ENCODE data around the gene WNK4.

The WNK4 gene

DNA sequence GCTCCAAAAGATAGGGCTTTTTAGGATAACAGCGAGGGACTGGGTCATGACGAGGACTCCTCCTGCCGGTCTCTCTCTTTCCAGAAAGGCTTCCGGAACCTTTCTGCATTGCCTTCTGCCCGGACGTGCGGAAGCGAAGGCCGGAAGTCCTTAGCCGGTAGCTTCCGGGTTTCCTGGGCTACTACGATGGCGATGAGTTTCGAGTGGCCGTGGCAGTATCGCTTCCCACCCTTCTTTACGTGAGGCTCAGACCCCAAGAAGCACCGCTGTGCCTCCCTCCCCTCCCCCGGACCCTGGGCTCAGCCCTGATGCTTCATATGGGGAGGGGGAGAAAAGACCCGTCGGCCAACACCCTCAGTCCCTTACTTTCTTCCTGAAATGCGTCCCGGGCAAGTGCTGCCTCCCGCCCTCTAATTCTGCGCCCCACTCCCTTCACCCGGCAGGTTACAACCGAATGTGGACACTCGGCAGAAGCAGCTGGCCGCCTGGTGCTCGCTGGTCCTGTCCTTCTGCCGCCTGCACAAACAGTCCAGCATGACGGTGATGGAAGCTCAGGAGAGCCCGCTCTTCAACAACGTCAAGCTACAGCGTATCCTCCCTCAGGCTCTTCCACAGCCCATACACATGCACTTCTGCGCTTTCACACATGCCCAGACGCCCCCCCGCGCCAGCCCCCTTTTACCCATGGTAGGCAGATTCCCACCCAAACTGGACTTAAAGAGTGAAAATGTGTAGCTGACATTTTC lies 6.9 kb upstream of the WNK4 start, which contains the start of gene VPS25:
Gene VPS25, plus strand, starts transcription at position 160 of the 746 bp plus-strand sequence. Its CDS starts 27 bp downstream, at position 187.
- DNase-seq: peak; percentile 83

DNA sequence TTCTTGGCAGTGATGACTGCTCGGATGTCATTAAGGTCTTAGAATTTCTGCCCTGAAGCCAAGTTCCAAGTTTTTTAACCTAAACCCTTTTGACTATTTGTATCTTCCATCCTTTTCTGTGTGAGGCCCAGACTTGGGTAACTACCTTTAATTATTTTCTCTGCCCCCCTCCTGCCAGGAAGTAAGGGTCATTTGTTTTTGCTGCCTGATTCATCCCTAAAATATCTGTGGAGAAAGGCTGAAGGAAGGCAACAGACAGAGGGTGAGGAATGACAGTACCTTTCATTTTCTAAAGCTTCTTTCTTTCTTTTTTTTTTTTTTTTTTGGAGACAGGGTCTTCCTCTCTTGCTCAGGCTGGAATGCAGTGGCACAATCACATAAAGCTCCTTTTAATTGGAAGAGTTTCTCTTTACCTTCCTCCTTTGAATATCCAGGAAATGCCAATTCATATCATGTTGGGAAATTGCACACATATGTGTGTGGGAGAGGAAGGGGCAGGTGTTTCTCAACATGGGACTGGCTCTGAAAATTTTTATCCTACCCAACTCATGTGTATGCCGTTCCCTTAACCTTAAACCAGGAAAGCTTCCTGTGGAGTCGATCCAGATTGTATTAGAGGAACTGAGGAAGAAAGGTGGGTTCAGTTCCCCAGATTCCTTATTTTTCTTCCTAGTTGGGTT lies 6.2 kb upstream of the WNK4 start:
- DNase-seq: peak; percentile 82

DNA sequence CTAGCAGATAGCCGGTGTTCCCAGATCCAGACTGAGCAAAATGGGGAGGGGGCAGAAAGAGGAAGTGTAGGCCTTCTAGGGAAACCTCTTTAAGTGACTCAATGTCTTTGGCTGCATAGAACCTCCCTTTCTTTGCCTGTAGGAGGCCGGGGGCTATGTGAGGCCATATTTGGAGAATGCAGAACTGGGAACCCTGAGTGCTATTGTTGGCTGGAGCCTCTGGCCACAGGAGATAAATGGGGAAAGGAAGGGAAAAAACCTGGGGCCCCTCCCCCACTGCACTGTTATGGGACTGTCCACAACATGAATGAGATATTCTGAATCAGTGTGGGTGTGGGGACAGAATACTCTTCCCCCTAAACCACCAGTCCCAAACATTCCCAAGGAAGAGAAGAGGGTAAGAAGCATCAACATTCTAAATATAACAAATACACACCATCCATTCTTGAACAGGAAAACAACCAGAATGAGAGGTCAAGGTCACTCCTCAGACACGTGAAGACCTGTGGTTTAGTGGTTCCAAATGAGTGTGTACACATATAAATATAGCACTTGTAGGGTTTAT lies 4.8 kb upstream of the WNK4 start:
- DNase-seq: peak; percentile 80

DNA sequence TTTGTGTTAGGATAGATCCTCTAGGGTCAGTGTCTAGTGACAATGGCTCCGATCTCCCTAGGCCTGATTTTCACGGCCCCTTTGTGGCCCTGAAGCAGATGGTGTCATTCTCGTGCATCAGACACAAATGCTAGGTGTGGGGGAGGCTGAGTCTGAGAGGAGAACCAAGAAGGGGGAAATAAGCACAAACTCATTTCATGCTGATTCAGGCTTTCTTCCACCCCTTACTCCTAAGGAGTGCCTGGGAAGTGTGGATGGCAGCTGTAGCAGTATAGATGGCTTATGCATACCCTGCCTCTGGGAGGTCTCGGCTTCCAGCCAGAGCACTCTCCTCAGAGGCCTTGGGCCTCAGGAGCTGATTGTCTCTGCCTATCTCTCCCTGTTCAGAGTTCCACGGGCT lies 1.8 kb upstream of the WNK4 start:
- DNase-seq: no peak

DNA sequence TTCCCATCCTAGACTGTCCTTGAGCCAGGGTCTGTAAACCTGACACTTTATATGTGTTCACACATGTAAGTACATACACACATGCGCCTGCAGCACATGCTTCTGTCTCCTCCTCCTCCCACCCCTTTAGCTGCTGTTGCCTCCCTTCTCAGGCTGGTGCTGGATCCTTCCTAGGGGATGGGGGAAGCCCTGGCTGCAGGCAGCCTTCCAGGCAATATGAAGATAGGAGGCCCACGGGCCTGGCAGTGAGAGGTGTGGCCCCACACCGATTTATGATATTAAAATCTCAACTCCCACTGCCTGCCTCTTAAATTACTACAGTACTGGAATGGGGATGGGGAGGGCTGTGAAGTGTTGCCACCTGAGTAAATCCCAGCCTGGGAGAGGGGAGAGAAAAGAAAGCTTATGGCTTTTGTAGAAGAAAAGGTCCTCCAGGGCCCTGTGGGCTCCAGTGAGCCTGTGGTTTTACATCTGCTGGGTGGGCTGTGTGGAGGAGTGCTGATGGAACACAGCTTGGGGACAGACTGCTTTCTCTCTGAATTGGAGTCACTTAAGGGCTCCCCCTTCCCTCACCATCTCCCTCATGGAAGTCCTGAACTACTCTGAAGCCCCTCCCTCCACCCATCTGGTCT lies 990 bp upstream of the WNK4 start:
- no peak for DNase-seq

DNA sequence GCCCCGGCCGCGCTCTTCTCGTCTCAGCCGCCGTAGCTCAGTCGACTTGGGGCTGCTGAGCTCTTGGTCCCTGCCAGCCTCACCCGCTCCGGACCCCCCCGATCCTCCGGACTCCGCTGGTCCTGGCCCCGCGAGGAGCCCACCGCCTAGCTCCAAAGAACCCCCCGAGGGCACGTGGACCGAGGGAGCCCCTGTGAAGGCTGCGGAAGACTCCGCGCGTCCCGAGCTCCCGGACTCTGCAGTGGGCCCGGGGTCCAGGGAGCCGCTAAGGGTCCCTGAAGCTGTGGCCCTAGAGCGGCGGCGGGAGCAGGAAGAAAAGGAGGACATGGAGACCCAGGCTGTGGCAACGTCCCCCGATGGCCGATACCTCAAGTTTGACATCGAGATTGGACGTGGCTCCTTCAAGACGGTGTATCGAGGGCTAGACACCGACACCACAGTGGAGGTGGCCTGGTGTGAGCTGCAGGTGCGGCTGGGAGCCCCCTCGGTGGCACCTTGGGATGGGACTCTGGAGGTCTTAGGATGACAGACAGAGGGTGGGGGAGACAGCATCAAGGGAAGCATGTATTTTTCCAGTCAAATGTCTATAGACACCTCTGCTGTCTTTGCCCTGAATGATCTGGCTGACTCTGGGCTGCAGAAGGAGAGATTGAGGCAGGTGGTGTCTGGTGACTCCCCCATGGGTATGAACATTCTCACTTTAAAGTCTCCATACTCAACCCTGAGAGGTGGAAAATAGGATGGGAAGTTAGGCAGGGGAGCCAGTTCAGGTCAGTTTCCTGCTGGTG lies 635 bp downstream of the WNK4 start:
- DNase-seq: no peak

DNA sequence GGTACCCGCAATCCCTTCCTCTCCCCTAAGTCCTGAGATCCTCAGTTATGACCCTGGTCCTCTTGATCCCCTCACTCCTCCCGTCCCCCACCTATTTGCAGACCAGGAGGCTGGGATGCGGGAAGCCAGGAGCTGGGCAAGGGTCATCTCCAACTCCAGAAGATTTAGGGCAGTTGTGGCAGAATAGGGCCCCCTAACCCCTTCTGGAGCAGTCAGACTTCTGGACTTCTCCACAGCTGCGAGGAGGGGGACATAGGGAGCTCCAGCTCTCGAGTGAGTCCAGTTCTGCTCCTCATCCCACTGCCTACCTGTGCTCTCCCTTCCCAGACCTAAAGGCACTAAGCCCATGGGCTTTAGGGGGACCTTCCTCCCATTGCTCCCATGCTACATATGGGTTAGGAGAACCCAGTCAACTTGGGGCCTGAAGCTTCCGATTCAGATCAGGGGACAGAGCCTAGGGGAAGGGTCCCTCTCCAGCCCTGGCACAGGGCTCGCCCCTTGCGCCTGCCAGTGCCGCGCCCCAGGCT lies 1.3 kb downstream of the WNK4 start:
- no peak for DNase-seq

DNA sequence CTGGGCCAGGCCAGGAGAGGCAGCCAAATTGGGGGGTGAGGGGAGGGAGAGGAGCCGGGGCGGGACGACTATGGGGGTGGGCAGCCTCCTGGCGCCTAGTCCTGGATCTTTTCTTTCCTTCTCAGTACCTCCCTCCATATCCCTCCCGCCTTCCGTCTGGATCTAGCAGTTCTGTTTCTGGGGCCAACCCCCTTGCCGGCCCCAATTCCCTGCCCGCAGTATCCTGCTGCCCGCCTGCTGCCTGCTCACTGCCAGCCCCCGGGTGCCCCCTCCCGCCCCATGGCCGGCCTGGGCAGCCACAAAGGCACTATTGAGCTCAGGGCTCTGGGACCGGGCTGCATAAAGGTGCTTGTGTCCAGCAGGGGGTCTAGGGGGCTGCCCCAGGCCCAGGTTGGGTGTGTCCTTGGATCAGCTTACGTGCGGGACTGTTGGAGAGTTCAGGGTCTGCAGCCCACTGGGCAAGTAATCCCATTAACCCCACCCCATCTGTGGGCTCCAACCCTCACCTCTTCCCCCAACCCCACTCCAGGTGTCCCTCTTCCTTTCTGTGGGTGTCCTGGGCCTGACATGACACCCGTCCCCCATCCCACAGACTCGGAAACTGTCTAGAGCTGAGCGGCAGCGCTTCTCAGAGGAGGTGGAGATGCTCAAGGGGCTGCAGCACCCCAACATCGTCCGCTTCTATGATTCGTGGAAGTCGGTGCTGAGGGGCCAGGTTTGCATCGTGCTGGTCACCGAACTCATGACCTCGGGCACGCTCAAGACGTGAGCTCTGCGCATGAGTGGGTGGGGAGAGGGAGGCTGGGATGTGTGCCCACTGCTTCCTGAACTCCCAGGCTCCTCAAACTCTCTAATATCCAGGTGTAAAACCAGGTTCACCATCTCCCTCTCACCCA lies 2.0 kb downstream of the WNK4 start:
- DNase-seq: no peak

DNA sequence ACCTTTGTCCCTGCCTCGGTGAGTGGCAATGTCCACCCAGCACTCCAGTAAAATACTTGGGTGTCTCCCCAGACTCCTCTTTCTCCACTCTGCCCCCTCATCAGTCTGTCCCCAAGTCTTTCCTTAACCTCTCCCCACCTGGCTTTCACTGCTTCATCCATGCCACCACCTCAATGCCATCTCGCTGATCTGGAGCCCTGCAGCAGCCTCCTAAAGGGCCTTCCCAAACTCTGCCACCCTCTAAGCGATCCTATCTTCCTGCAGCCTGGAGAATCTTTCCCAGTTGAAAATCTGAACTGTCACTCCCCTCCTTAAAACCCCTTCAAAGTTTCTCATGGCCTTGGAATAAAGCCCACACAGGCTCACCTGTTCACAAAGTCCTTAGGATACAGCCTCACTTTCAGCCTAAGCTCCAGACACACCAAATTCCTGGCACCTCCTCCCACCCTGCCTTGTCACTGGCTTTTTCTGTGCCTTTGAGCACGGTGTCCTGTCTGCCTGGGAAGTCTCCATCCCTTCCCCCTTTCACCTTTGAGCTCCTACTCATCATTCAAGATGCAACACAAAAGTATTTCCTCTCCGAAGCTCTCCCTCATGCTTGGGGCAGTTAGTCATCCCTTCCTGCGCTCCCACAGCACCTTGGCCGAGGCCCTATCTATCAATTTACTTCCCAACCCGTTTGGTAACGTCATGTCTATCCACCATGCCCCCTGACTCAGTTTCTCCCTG lies 2.8 kb downstream of the WNK4 start:
- DNase-seq: peak; percentile 81

DNA sequence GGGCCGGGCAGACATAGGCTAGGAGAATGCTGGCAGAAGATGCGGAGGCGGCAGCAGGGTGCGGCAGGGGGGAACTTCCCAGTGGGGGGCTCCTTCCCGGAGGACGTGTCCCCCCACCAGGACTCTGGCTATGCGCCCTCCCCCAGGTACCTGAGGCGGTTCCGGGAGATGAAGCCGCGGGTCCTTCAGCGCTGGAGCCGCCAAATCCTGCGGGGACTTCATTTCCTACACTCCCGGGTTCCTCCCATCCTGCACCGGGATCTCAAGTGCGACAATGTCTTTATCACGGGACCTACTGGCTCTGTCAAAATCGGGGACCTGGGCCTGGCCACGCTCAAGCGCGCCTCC lies 3.4 kb downstream of the WNK4 start:
- no peak for DNase-seq

DNA sequence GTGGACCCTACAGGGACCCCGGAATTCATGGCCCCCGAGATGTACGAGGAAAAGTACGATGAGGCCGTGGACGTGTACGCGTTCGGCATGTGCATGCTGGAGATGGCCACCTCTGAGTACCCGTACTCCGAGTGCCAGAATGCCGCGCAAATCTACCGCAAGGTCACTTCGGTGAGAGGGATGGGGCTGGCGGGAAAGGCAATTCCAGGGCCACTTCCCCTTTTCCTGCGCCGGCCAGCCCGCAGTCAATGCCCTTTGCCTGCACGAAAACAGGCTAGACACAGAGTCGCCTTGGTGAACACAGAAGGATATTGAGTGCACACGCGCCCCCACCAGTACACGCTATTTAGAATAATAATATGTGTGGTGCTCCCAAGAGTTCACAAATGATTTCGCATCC lies 4.0 kb downstream of the WNK4 start:
- DNase-seq: no peak

DNA sequence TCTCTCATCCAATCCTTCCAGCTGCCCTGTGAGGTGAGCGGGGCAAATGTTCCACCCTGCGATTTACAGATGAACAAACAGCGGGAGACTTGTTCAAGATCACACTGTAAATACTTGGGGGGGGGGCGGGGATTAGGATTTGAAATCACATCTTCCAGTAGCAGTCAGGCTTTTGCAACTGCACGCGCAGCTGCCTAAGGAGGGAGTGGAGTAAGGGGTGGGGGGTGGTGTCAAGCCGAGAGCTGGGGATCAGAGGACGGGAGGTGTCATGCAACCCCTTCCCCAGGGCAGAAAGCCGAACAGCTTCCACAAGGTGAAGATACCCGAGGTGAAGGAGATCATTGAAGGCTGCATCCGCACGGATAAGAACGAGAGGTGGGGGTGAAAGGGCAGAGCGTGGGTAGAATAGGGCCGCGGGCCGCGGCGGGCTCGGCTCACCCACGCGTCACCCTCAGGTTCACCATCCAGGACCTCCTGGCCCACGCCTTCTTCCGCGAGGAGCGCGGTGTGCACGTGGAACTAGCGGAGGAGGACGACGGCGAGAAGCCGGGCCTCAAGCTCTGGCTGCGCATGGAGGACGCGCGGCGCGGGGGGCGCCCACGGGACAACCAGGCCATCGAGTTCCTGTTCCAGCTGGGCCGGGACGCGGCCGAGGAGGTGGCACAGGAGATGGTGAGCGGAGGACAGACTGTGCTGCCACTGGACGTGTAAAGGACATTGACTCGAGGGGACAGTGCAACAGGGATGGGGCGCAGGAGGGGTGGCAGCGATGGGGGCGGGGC lies 4.6 kb downstream of the WNK4 start:
- DNase-seq: no peak

DNA sequence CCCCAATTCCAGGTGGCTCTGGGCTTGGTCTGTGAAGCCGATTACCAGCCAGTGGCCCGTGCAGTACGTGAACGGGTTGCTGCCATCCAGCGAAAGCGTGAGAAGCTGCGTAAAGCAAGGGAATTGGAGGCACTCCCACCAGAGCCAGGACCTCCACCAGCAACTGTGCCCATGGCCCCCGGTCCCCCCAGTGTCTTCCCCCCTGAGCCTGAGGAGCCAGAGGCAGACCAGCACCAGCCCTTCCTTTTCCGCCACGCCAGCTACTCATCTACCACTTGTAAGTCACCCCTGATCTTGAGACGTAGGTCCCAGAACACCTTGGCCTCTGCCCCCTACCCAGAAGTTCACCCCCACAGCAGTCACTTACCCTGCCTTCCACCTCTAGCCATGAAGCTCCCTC lies 6.9 kb downstream of the WNK4 start:
- no peak for DNase-seq

DNA sequence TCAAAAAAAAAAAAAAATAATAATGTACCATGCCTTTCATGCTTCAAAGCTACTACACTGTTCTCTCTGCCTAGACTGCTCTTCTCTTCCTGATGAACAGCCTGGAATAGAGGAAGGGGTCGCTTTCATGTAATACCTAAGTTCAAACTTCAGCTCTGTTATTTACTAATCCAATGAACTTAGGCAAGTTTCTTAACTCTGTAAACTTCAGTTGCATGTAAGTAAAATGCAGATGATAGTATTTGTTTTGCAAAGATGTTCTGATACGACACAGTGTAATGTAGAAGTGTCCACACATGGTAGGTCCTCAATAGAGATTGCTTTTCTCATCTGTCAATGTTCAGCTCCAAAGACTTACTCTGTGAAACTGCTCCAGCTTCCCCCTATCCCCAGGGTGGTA lies 11.5 kb downstream of the WNK4 start:
- no peak for DNase-seq

DNA sequence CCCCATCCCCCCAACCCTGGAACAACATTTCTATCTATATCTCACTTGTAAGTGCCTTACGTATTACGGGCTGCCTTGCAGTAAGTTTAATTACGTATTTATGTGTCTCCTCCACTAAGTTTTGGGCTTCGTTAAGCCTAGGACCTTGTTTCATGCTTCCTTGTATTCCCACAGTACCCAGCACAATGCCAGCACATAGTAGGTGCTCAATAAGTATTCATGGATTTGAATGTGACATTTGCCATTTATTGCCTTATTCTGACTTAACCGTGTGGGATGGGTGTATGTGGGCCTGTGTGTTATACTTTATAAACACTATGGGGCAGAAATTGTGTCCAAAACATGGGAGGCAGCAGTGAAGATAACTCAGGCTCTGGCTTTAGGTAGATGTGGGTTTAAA lies 12.1 kb downstream of the WNK4 start:
- DNase-seq: no peak

DNA sequence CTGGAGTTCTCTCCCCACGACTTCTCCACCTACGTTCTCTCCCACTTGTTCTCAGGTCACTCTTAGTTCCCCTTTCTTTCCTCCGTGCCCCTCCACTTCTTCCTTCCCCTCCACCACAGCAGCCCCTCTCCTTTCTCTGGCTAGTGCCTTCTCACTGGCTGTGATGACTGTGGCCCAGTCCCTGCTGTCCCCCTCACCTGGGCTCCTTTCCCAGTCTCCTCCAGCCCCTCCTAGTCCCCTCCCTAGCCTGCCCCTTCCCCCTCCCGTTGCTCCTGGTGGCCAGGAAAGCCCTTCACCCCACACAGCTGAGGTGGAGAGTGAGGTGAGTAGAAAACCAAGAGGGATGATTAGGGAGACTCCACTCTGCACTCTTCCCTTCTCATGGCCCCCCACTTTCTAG lies 14.7 kb downstream of the WNK4 start:
- no peak for DNase-seq

DNA sequence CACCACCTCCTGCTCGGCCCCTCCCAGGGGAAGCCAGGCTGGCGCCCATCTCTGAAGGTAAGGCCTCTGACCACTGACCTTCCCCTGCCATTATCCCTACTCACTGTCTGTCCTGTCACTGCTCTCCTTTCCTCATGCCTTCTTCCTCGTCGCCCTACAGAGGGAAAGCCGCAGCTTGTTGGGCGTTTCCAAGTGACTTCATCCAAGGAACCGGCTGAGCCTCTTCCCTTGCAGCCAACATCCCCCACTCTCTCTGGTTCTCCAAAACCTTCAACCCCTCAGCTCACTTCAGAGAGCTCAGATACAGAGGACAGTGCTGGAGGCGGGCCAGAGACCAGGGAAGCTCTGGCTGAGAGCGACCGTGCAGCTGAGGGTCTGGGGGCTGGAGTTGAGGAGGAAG lies 15.1 kb downstream of the WNK4 start:
- DNase-seq: no peak

DNA sequence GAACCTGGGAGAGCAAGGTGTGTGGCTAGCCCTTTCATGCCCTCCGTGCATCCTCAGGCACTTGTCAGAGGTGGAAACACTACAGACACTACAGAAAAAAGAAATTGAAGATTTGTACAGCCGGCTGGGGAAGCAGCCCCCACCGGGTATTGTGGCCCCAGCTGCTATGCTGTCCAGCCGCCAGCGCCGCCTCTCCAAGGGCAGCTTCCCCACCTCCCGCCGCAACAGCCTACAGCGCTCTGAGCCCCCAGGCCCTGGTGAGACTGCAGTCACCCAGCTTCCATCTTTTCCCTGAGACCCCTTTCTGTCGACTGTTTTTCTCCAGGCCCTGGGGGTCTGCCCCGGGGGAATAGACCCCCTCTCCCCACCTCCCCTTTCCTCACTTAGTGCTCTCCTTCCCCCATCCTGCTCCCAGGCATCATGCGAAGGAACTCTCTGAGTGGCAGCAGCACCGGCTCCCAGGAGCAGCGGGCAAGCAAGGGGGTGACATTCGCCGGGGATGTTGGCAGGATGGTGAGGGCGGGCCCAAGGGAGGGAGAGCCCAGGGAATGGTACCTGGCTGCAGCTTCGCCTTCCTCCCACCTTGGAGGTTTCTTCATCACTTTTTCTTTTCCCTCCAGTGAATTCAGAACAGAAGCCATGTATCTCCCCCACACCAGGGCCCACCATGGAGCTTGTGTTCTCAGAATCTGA lies 15.8 kb downstream of the WNK4 start:
- no peak for DNase-seq
